ENCODE data around the gene EVC2.

The EVC2 gene

DNA sequence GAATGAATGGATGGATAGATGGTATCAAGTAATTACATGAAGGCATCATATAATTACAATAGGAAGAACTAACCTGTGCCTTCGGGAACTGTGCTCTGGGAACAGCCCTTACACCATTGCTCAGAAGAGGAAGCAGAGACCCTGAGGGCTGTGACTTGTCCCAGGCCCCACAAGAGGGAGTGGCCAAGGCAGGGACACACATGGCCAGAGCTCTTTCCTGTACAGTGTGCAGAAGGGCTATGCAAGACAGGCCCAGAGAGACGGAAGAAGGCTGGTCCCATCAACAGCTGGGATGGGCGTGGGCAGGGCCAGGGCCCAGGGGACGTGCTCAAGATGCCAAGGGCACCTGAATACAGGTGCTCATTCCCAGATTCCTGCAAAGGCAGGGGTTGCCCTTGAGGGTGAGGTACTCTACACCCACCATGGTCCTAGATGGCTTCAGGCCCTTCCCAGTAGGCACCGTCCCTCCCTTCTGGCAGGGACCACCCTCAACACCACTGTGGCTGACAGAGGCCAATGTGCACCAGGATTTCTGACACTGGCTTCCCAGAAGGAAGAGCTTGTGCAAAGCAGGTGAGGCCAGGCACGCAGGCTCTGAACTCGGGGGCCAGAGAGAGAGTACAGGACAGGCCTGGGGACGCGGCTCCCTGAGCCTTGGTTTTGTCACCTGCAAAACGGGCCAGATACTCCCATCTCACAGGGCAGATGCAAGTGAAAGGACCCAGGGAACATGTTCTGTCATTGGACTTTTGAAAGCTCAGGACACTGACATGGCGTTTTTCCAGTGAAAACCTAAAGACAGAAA is 1.7 kb downstream of the EVC2 start:
- Histone ChIP-seq H3K4me3 (no peak overlapping the region), H3K36me3 (peaks cover 26% of the 10 kb centered on the region), H3K4me1 (peaks cover 38% of the 10 kb centered on the region), H3K27ac (no peak overlapping the region), H3K9me3 (peaks cover 7% of the 10 kb centered on the region), H4K20me1 (no peaks in the 10 kb centered on the region), H3K4me2 (peak overlapping the region; percentile 78), H3K9ac (no peak overlapping the region), H3K27me3 (no peaks in the 10 kb centered on the region)
- TF ChIP-seq Cebpa-rat (IDR thresholded peaks at IDR 0.05) = no peak

- H3K4me3 ChIP-seq = no peak overlapping the region
- H3K27ac ChIP-seq = no peak overlapping the region
- no peaks in the 10 kb centered on the region for H3K27me3 ChIP-seq
- no peaks in the 10 kb centered on the region for H4K20me1 ChIP-seq
- no peak overlapping the region for H3K9ac ChIP-seq
- no peak overlapping the region for H3K4me2 ChIP-seq
- H3K9me3 ChIP-seq = peaks cover 7% of the 10 kb centered on the region
- H3K4me1 ChIP-seq = peaks cover 35% of the 10 kb centered on the region
- no peak for TF ChIP-seq Cebpa-rat (IDR thresholded peaks at IDR 0.05)
- peaks cover 27% of the 10 kb centered on the region for H3K36me3 ChIP-seq
Observed at GRCh38 chr4:5705647-5706320, 2.6 kb downstream of the EVC2 start.

GRCh38 chr4:5704276-5704675 is 4.1 kb downstream of the EVC2 start:
- Histone ChIP-seq H3K9ac (no peak overlapping the region), H3K4me1 (peaks cover 22% of the 10 kb centered on the region), H3K27me3 (no peaks in the 10 kb centered on the region), H3K4me3 (no peak overlapping the region), H4K20me1 (no peaks in the 10 kb centered on the region), H3K36me3 (peaks cover 33% of the 10 kb centered on the region), H3K9me3 (peaks cover 7% of the 10 kb centered on the region), H3K27ac (no peak overlapping the region), H3K4me2 (no peak overlapping the region)
- TF ChIP-seq Cebpa-rat (IDR thresholded peaks at IDR 0.05) = no peak

- Histone ChIP-seq H3K9me3 (peaks cover 7% of the 10 kb centered on the region), H4K20me1 (no peaks in the 10 kb centered on the region), H3K4me1 (peaks cover 18% of the 10 kb centered on the region), H3K9ac (no peak overlapping the region), H3K4me2 (no peak overlapping the region), H3K27ac (no peak overlapping the region), H3K36me3 (peaks cover 38% of the 10 kb centered on the region), H3K27me3 (no peaks in the 10 kb centered on the region), H3K4me3 (no peak overlapping the region)
- no peak for TF ChIP-seq Cebpa-rat (IDR thresholded peaks at IDR 0.05)
Observed at GRCh38 chr4:5703831-5704230, 4.5 kb downstream of the EVC2 start.

DNA sequence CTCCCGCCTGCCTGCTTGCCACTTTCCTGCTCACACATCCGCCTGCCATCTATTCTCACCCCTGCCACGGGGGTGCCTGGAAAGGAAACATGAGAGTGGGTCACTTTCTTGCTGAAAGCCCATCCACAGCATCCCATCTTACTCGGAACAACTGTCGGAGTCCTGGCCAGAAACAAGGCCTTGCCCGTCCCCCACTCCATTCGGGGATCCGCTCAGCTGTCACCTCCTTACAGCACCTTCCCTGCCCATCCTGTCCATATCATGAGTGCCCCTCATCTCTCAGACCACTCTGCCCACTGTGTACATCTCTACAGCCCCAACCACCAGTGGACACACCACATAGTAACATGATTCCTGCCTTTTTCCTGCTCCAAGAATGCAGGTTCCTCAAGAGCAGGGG is 6.4 kb downstream of the EVC2 start:
- H4K20me1 ChIP-seq = no peaks in the 10 kb centered on the region
- peaks cover 7% of the 10 kb centered on the region for H3K4me1 ChIP-seq
- no peak for TF ChIP-seq Cebpa-rat (IDR thresholded peaks at IDR 0.05)
- no peak overlapping the region for H3K4me3 ChIP-seq
- peaks cover 46% of the 10 kb centered on the region for H3K36me3 ChIP-seq
- no peak overlapping the region for H3K4me2 ChIP-seq
- no peaks in the 10 kb centered on the region for H3K27me3 ChIP-seq
- H3K27ac ChIP-seq = no peak overlapping the region
- no peak overlapping the region for H3K9ac ChIP-seq
- H3K9me3 ChIP-seq = peaks cover 7% of the 10 kb centered on the region

- H3K27me3 ChIP-seq = no peaks in the 10 kb centered on the region
- H3K9me3 ChIP-seq = peaks cover 7% of the 10 kb centered on the region
- H3K27ac ChIP-seq = no peak overlapping the region
- no peak overlapping the region for H3K4me3 ChIP-seq
- H3K4me2 ChIP-seq = no peak overlapping the region
- no peaks in the 10 kb centered on the region for H4K20me1 ChIP-seq
- H3K9ac ChIP-seq = no peak overlapping the region
- H3K36me3 ChIP-seq = peaks cover 58% of the 10 kb centered on the region
- TF ChIP-seq Cebpa-rat (IDR thresholded peaks at IDR 0.05) = no peak
- H3K4me1 ChIP-seq = no peaks in the 10 kb centered on the region
Observed at GRCh38 chr4:5700459-5700858, 7.9 kb downstream of the EVC2 start.

GRCh38 chr4:5696341-5696740 is 12.0 kb downstream of the EVC2 start:
- H4K20me1 ChIP-seq = no peaks in the 10 kb centered on the region
- no peak overlapping the region for H3K9ac ChIP-seq
- peaks cover 63% of the 10 kb centered on the region for H3K36me3 ChIP-seq
- no peak overlapping the region for H3K27ac ChIP-seq
- no peak overlapping the region for H3K4me3 ChIP-seq
- H3K4me1 ChIP-seq = peaks cover 7% of the 10 kb centered on the region; the same call in 1 of the 2 replicates
- H3K27me3 ChIP-seq = no peaks in the 10 kb centered on the region
- TF ChIP-seq Cebpa-rat (IDR thresholded peaks at IDR 0.05) = no peak
- no peaks in the 10 kb centered on the region for H3K9me3 ChIP-seq
- no peak overlapping the region for H3K4me2 ChIP-seq

DNA sequence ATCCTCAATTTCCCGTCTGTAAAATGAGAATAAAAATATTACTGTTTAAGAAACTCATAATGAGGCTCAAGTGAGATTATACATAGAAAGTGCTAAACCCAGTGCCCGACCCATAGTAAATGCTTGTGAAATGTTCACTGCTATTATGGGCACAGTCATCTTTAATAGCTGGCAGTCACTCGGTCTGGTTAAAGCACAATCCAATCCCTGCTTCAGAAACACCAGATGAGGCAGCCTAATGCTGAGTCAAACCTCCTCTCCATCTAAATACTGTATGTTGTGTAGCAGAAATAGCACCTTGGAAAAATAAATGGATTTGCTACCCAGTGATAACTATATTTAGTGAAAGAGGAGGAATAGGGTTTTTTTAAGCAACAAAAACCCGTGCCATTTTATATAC is 14.5 kb downstream of the EVC2 start:
- H3K27ac ChIP-seq = no peak overlapping the region
- H3K4me2 ChIP-seq = no peak overlapping the region
- peaks cover 8% of the 10 kb centered on the region; the same call in 1 of the 2 replicates for H3K4me1 ChIP-seq
- H3K9me3 ChIP-seq = no peaks in the 10 kb centered on the region
- no peaks in the 10 kb centered on the region for H3K27me3 ChIP-seq
- peaks cover 71% of the 10 kb centered on the region for H3K36me3 ChIP-seq
- TF ChIP-seq Cebpa-rat (IDR thresholded peaks at IDR 0.05) = no peak
- H3K9ac ChIP-seq = no peak overlapping the region
- H4K20me1 ChIP-seq = no peaks in the 10 kb centered on the region
- no peak overlapping the region for H3K4me3 ChIP-seq

GRCh38 chr4:5691491-5692132 is 16.7 kb downstream of the EVC2 start:
- Histone ChIP-seq H3K36me3 (peaks cover 81% of the 10 kb centered on the region), H4K20me1 (no peaks in the 10 kb centered on the region)

DNA sequence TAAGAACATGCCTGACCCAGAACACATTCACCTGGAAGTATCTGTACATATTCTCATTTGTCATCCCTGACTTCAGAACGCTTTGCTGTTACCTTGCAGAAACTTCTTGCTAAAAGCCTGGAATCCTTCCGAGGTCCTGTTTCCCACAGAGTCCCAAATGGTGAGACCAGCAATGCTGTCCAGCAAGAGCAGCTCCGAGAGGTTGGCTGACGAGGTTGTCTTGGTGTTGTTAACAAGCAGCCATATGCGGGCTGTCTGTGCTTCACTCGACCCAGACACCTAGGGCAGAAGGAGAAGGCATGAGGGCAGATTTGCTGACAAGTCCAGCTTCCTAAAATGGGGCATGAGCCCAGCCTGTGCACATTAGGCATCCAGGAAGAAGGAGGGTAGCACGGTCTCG is 19.3 kb downstream of the EVC2 start:
- Histone ChIP-seq H3K27me3 (no peaks in the 10 kb centered on the region), H4K20me1 (no peaks in the 10 kb centered on the region), H3K4me2 (no peak overlapping the region), H3K27ac (no peak overlapping the region), H3K9ac (no peak overlapping the region), H3K4me3 (no peak overlapping the region), H3K4me1 (peaks cover 8% of the 10 kb centered on the region), H3K36me3 (peaks cover 85% of the 10 kb centered on the region), H3K9me3 (no peaks in the 10 kb centered on the region)
- TF ChIP-seq Cebpa-rat (IDR thresholded peaks at IDR 0.05) = no peak

More at GRCh38 chr4:5691491-5692132, 16.7 kb downstream of the EVC2 start:
- no peaks in the 10 kb centered on the region for H3K9me3 ChIP-seq
- H3K4me2 ChIP-seq = peak overlapping the region; percentile 17; the same call in 1 of the 2 replicates
- H3K4me3 ChIP-seq = no peak overlapping the region
- TF ChIP-seq Cebpa-rat (IDR thresholded peaks at IDR 0.05) = no peak
- peaks cover 8% of the 10 kb centered on the region; the same call in 1 of the 2 replicates for H3K4me1 ChIP-seq
- no peak overlapping the region for H3K27ac ChIP-seq
- no peaks in the 10 kb centered on the region for H3K27me3 ChIP-seq
- no peak overlapping the region for H3K9ac ChIP-seq

Measured in BLaER1 (cell line).